Measurements from ENCODE around the gene QRSL1.
A peak's percentile ranks its signal among the peaks of the same experiment; 100 is the strongest.
"Not testable (repeated sequence)": the region's sequence is repeated elsewhere in the genome, so short reads cannot be mapped to it uniquely, and the experiment has no call there.

The QRSL1 gene

DNA sequence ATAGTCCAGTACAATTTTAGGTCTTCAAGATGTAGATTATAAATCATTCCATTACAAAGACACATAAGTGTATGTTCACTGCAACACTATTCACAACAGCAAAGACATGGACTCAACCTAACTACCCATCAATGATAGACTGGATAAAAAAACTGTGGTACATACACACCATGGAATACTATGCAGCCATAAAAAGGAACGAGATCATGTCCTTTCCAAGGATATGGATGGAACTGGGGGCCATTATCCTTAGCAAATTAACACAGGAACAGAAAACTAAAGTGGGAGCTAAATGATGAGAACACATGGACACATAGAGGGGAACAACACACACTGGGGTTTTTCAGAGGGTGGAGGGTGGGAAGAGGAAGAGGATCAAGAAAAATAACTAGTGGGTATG is 6.3 kb upstream of the QRSL1 start:
- DNase-seq: no peak

DNA sequence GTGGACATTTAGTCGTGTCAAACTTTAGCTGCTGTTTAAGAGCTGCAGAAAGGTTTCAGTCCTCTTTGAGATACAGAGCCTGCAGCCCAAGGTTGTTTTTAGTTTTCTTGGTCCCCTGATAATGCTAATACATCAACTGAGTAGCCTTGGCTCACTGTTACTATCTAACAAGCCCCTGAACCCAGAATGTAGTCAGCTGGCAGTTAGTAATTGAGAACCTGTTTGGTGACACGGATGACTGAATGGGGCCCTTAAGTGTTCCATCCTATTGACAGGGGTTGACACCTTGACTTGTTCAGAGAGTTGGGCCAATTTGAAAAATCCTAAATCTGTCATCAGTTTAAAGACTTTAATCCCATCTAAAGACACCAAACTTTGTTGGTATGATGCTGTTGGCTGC is 2.9 kb upstream of the QRSL1 start:
- no peak for DNase-seq

DNA sequence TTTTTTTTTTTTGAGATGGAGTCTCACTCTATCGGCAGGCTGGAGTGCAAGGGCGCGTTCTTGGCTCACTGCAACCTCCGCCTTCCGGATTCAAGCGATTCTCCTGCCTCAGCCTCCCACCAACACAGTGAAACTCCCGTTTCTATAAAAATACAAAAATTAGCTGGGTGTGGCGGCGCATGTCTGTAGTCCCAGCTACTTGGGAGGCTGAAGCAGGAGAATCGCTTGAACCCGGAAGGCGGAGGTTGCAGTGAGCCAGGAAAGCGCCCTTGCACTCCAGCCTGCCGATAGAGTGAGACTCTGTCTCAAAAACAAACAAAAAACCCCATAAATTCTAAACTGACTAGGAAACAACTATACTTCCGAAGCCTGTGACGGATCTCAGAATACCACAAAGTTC is 1.6 kb upstream of the QRSL1 start:
- DNase-seq: not testable (repeated sequence)

DNA sequence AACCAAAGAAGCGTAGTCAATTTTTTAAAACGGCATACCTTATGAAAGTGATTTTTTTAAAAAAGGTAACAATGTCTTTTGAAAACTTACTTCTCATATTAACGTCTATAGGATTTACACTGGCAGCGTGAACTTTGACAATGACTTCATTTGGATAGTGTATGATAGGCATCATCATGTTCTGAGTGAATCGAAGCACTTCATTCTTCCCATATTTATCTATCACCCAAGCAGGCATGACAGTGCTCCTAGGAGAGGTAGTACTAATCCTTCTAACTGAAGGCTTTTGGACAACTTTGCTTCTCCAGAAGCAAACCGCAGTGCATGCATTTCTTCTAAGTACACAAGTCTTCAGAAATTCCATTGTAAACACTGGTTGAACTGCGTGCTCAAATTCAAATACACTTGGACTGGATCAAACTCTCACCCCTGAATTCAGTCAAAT is 698 bp upstream of the QRSL1 start:
- no peak for DNase-seq

DNA sequence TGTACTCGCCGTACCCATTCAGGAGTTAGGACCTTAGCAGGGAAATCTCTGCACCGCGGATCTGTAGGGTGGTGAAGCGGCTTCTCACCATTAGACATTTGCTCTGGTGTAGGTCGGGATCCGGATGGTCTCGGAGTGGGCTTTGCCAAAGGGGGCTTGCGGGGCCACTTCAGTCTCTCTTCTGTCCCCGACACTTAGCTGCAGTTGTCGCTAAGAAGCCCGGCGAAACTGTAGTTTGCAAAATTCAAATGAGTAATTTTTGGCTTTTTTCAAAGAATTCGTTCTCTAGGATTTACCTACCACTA is 433 bp downstream of the QRSL1 start:
- DNase-seq: peak in 1 of 4 experiments; percentile 33

DNA sequence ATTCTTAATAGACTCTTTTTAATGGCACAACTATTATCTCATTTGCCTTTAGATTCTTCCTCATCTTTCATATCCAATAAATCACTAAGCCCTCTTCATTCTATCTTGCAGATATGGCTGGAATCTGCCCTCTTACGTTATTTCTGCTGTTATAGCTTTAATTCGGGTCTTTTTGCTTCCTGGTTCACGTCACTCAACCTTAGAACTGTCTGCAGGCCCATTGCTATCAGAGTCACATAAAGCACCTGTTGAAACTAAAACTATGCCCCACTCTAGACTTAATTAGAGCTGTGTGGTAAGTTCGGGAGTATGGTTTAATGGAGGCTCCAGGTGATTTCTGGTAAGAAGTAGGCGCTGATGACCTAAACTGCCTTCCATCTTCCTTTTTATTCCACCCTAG is 988 bp downstream of the QRSL1 start:
- DNase-seq: no peak

DNA sequence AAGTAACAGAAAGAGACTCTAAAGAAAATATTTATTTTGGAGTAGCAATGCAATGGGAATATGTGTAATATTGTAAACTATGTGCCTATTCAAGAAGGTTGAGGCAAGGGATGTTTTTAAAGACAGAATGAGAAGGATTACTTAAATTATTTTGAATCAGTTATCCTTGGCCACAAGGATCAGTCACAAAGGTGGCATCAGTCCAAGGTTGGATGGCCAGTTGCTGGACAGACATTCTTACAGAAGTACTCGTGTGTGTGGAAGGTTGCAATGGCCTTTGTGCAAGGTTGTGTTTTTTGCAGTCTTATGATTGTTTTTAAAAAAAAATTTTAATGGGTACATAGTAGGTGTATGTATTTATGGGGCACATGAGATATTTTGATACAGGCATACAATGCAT is 2.0 kb downstream of the QRSL1 start:
- no peak for DNase-seq

DNA sequence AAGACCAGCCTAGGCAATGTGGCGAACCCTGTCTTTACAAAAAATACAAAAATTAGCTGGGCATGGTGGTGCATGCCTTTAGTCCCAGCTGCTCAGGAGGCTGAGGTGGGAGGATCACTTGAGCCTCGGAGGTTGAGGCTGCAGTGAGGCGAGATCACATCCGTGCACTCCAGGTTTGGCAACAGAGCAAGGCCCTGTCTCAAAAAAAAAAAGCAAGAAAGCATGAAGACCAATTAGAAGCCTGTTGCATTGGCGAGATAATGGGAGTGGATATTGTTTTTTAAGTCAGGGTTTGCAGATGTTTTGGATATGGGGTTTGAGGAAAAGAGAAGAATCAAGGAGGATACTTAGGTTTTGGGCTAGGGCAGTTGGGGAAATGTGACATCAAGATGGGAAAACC is 5.2 kb downstream of the QRSL1 start:
- no peak for DNase-seq

DNA sequence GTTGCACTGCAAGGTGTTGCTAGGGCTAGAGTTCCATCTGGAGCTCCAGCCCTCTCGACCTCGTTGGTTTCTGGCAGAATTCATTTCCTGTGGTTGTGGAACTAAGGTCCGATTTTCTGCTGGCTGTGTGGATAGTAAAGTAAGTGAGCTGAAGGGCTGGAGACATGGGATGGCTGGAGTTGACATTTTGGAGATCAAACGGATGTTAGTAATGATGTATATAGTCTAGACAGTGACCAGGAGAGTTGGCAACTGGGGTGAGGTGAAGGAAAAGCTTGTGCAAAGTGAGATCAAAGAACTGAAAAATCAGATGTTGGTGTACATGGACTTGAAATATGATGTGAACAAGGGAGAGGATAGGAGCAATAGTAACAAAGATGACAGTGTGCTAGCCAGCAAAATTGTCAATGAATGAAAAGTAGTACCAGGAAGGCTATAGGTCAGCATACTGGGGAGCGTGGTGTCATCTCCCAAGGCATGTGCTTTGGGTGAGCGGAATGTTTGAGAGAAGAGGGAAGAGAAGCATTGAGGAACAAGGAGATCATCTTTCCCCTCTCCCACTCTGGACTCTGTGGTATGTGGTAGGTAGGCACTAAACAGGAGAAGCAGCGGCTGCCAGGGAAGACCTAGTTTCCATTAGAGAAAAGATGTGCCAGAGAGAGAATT is 7.8 kb downstream of the QRSL1 start:
- DNase-seq: no peak

DNA sequence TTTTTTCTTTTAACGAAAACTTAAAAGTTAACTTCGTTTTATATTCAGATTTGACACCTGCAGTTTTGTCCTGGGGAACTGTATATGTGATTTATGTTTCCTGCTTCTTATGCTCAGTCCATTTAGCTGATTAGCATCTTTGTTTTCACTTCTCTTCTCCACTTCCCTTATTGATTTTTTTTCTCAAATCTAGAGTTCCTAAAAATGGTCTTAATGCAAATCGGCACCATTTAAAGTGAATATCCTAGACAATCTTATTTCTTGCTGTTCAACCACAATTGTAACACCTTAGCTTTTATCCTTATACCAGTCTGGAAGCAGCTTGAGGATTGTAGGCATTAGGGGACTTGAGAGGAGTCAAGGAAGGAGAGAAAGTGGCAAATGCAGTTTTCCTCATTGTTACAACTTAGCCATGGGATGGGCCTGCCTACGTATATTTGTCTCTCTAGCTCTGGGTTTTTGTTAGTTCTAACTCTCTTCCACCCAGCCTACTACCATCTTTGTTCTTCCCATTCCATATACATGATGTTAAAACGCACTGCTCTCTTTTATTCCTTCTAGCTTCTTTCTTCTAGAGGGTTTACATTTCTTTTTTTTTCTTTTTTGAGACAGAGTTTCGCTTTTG is 8.5 kb downstream of the QRSL1 start:
- DNase-seq: no peak

DNA sequence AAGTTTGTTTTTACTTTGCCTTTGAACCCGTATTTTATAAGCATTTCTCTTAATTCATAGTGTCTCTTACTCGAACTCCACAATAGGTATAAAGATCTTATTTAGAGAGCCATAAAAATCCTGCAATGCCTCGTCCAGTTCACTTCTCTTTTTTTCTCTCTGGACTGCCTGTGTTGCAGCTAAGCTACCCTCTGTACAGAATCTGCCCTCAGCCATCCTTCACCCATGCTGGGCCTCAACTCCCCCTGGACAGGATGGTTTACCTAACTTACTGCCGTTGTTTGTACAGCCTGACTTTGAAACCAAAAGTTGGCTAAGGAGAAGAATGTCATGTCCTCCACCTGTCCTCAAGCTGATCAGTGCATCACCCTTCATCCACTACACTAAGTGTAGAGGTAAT is 10.4 kb downstream of the QRSL1 start:
- no peak for DNase-seq

DNA sequence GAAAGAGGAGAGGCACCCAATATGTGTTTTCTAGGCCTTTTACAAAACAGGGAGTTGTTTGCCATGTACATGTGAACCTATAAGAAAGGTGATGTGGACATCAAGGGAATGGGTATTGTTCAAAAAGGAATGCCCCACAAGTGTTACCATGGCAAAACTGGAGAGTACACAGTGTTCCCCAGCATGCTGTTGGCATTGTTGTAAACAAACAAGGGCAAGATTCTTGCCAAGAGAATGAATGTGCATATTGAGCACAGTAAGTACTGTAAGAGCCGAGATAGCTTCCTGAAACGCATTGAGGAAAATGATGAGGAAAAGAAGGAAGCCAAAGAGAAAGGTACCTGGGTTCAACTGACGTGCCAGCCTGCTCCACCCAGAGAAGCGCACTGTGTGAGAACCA is 13.1 kb downstream of the QRSL1 start:
- no peak for DNase-seq

DNA sequence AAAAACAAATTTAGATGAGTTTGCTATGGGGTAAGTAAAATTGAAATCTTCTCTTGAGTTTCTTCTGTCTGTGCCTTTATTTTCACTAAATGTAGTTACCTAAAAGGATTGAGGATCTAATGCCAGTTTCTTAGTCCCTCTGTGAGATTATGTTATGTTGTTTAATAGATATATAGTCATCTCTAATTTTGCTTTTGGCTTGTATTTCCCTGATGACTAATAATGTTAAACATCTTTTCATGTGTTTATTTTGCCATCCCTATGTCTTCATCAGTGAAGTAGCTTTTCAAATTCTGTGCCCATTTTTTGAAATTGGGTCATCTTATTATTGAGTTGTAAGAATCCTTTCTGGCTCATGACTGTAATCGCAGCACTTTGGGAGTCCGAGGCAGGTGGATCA is 13.7 kb downstream of the QRSL1 start:
- no peak for DNase-seq

DNA sequence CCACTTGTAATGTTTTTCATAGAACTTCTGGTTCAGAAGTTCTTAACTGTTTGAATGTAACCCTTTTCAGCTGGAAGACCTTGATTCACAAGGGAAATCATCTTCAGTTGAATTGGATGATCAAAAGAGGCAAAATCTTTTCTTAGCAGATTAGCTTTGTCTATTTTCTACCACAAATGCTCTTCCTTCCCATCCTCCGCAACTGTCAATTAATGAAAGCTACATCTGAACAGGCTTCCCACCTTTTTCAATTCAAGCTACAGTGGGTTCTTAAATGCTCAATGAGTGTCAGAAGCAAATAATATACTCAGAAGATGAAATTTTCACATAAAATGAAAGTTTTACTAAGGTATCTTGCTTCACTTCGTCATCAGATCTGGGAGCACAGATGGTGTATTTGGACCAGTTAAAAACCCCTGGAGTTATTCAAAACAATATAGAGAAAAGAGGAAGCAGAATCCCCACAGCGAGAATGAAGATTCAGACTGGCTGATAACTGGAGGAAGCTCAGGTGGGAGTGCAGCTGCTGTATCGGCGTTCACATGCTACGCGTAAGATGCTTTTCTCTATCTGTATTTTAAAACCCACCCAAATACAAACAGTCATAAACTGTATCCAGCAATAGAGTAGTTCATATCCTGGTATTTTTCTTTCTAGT is 19.4 kb downstream of the QRSL1 start:
- DNase-seq: no peak

DNA sequence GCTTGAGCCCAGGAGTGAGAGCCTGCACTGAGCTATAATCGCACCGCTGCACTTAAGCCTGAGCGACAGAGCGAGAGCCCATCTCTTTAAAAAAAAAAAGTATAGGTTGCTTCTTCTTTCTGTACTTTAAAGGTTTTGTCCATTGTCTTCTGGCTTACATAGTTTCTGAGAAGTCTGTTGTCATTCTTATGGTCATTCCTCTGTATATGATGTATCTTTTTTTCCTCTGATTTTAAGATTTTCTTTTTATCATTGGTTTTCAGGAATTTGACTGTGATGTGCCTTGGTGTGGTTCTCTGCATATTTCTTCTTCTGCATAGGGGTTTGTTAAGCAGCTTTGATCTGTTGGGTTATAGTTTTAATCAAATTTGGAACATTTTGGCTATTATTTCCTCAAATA is 29.1 kb downstream of the QRSL1 start:
- DNase-seq: no peak

DNA sequence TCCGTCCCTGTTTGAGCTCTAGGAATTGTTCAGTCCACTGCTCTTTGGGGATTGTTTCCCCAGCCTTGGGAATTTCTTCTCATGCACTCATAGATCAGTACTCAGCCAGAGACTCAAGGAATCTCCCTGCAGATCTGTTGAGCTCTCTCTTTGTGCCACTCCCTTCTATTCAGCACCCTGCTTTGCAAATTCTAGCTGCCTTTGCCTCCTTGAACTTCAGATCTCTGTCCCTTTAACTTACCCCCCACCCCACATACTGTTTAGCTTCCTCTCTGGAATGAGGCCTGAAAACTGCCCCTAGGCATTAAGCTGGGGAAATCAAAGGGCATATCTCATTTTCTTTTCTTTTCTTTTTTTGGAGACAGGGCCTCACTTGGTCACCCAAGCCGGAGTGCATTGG is 30.5 kb downstream of the QRSL1 start:
- DNase-seq: no peak

DNA sequence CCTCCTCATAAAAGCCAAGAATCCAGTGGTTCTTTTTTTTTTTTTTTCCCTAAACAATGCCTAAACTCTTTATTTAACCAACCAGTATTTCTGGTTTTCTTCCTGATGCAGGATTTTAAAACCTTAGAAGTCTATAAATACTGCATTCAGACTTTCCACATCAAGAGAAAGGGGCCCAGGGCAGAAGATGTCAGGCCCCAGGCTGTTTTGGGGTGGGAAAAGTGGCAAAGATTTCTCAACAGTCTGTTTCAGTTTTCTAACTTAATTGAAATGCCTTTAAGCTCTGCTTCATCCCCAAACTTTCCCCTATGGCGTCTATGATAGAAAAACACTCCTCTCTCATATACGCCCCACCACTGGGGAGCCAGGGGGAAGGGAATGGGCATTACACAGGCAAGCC is 33.1 kb downstream of the QRSL1 start:
- no peak for DNase-seq

DNA sequence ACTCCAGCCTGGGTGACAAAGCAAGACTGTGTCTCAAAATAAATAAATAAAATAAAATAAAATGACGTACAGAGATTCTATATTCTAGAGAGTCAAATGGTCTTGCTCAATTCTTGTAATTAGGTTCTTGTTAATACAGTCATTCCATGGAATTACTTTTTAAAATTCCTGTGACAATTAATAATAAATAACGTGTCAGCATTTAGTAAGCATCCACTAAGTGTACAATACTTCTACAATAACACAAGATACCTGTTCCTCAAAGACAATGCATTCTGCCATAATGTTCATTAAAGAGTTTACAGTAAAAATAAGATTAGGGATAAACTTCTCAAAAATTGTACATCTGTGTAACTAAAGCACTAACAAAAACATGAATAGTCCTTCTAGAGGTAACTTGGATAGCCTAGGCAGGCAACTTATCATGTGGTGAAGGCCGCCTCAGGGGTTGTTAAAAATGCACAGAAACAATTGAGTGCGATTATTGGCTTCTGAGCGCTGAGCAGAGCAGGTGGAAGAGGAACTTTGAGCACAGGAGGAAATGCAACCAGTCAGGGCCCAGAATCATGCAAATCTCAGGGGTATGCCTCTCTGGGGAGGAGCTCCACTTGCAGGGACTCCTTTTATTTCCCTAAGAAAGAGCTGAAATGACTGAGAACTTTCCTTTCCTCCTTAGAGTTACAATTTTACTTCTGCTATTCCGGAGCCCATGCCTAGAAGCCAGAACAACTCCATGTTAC is 37.1 kb downstream of the QRSL1 start:
- no peak for DNase-seq

DNA sequence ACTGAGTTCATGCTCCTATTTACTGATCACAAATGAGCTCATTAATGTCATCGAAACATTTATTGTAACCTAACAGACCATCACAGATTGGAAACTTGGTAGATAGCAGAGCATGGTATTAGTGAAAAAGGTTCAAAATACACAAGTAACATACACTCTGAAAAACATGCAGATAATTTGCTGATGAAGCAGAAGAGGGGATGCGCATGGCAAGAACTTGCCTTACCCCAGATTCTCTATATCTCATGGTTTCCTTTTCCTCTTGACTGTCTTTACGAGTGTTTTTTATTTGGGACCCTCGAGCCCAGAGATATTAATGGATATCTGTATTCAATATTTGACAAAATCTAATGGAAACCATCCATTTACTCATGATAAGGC is 37.6 kb downstream of the QRSL1 start:
- DNase-seq: no peak

DNA sequence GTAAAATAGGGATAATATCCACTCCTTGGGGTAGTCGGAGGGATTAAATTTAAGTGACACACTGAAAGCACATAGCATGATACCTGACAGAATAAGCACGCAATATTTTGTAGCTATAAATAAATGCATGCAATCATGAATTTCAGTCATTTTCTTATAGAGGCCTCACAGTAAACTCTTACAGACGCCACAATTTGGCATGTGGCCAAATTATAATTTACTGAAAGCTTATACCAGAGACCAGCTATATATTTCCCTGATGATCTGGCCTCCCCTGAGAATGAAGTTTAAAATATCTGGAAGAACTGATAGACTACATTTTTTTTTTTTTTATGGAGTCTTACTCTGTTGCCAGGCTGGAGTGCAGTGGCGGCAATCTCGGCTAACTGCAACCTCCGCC is 40.9 kb downstream of the QRSL1 start:
- DNase-seq: no peak

DNA sequence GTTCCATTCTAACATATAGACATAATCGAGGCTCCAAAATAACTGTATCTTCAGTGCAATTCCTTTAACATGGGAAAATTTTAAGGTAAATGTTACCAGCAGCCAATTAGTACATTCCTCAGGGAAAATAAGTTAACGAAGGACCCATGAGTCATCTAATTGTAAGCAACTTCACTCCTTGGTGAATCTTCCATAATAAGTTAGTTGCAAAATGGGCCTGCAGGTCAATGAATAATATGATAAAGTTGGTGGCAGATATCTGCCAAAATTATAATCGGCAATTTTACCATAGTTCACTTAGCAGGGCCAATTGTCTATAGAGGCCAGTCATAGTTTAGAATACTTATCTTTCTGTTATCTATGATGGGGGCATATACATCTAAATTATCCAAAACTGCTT is 42.3 kb downstream of the QRSL1 start:
- no peak for DNase-seq

DNA sequence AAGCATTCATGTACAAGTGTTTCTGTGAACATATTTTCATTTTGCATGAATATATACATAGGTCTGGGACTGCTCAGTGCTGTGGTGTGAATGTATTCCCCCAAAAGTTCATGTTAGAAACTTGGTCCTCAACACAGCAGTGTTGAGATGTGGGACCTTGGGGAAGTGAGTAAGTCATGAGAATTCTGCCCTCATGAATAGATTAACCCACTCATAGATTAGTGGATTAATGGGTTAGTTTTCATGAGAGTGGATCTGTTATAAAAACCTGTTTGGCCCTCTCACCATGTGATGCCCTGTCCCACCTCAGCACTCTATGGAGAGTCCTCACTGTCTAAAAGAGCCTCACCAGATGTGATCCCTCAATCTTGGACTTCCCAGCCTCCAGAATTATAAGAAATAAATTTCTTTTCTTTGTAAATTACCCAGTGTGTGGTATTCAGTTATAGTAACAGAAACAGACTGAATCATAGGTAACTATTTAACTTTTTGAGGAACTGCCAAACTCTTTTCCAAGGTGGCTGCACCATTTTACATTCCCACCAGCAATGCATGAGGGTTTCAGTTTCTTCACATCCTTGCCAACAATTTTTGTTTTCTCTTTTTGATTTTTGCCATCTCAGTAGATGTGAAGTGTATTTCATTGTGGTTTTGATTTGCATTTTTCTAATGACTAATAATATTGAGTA is 45.3 kb downstream of the QRSL1 start:
- no peak for DNase-seq

DNA sequence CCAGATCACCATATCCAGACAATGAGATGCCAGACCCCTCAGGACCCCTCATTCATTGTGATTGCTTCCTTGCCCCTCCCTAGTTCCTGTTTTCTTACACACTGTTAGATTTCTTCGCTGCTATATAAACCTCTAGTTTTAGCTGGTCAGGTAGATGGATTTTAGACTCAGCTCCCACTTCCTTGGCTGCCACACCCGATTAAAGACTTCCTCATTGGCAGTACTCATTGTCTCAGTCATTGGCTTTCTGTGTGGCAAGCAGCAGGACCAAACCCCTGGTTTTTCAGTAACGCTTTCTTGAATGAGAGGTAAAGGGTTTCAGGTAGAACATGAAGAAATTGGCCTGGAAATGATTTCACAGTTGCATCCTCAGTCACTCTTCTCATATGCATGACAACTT is 47.9 kb downstream of the QRSL1 start:
- DNase-seq: no peak

DNA sequence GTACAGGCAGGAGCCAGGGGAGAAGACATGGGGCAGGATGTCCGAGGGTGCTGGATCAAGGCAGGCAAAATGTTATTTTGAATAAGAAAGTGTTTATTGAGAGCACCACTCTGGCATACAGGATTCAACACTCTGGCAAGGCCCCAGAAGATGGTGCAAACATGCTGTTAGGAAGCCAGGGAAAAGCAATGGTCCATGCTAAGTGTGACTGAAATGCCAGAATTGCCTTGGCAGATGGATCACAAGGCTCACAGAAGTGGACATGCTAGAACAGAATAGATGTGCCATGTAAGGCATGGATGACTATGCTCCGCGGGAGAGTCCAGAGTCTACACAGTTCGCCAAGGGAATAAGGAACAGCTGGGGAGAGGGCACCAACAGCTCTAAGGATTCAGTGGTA is 54.6 kb downstream of the QRSL1 start:
- DNase-seq: no peak
